H1 (cell line): ENCODE results near the gene DVL2. TPM values are rescaled to one million over a fixed set of nuclear protein-coding genes. Genes with fewer than 3 reads are reported as not detected.

Experiments
- CTBP2 ChIP-seq: IDR thresholded peaks from 2 replicates; pipeline ENCODE4 v1.7.0; 2011; ENCODE audit warnings: borderline replicate concordance, mild to moderate bottlenecking, moderate library complexity, mixed read lengths, low read length; ENCODE audit not compliant: insufficient read depth, insufficient read length
- polyA plus RNA-seq, 7 experiments: library from polyadenylated mRNA; depleted of rRNA in 3 of 7; stranded (reverse) in 5 of 7; unstranded in 2 of 7; fragments of >200 nt in 5 of 7; fragments of 200-250 nt in 2 of 7; gene quantifications; 1 replicate in 5 of 7; 2 replicates in 1 of 7; 4 replicates in 1 of 7; pipeline versions ENCODE4 v1.2.1 to v1.2.3, GENCODE V29; 2011 to 2013; ENCODE audit warnings: missing spikeins in 2 of 7, mixed read lengths in 2 of 7
- total RNA-seq: library from RNA; stranded (reverse); fragmentation: NEBNext Ultra II Directional; extraction: Animal tissue kit (Norgen Biotek cat#: 25700); gene quantifications from 2 replicates; pipeline ENCODE4 v1.2.1, GENCODE V29; 2021

The DVL2 gene
- total and polyA plus RNA-seq, 2 of the 8 experiments (the other 6 are each of a cell fraction or from before 2014, with no cell fraction given) = 19.0 to 59.6 TPM

GRCh38 chr17:7184647-7185046, 49.7 kb downstream of the DVL2 start (continued):
- TF ChIP-seq CTBP2 = no peak
